Measurements from ENCODE around the gene MICAL3.

DNA sequence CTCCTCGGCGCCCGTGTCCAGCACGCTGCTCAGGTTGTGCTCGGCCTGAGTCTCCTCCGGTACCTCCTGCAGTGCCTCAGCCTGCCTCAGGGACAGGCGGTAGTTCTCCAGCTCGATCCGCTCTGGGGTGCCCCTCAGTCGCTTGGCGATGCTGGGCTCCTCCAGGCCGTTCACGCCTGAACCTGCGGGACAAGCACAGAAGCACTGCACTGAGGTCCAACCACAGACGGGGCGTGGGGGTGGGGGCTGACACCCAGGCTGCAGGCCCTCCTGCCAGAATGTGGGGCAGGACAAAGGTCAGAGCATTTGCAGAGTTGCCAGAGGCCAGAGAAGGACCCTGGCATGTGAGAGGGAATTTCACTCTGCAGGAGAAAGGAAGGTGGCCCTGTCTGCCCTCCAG is 182.5 kb downstream of the MICAL3 start:
- TF ChIP-seq HDGF (IDR thresholded peaks at IDR 0.05; ENCODE audit: borderline replicate concordance) (no peak), SP1 (IDR thresholded peaks at IDR 0.05) (no peak), BHLHE40 (IDR thresholded peaks at IDR 0.05; ENCODE audit: borderline replicate concordance) (no peak), SUZ12 (IDR thresholded peaks at IDR 0.05) (no peak), TARDBP (IDR thresholded peaks at IDR 0.05) (no peak), FOXK2 (IDR thresholded peaks at IDR 0.05) (no peak), L3MBTL2 (conservative IDR thresholded peaks at IDR 0.05) (no peak), CTBP1 (IDR thresholded peaks at IDR 0.05; ENCODE audit: borderline replicate concordance) (no peak)
